ENCODE measurements around the gene GLI3. TPM values are rescaled to one million over a fixed set of nuclear protein-coding genes. Genes with fewer than 3 reads are reported as not detected.

Gene GLI3
- total RNA-seq, 5 donors from 2014 or later (not counting 1 experiment from before 2014, with no cell fraction given), result 0.10 to 0.79 (median 0.32) TPM; not detected in 1

DNA sequence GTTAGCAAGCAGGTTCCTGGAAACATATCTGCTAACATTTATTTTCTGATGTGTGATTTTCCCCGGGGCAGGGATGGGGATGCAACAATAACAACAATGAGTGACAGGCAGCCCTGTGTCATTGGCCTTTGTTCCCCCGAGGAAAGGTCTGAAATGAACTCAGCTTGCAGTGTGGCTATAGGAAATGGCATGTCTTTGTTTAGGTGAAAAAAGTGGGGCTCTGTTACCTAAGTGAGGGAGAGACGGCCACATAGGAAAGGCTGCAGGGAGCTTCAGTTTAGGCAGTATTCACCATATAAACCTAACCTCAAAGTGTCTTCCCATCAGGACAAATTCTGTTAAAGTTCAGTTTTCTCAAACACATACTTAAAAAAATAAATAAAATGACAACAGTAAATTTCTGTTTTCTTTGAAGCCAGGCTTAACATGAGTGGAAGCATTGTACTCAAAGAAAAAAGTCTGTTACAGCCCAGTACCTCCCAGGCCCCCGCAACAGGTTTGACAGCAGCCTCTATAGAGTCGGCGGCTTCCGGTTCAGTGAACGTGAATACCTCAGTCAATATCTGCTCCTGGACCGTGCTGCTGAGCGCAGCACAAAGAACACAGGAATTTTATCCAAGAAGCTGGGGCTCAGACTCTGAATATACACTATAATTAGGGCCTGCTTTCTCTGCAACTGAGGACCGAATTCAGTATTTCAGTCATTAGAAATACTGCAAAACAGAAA lies 168.3 kb downstream of the GLI3 start:
- no peaks in the 10 kb centered on the region for H3K4me1 ChIP-seq (ENCODE audit: control insufficient read depth in 1 of 2, extremely low read depth in 1 of 2, insufficient read depth in 2 of 2, low read length in 2 of 2)
- Mint-ChIP-seq H3K9me3 (no peaks in the 10 kb centered on the region), H3K36me3 (no peaks in the 10 kb centered on the region), H3K4me1 (no peaks in the 10 kb centered on the region), H3K27ac (no peak overlapping the region), H3K4me3 (no peak overlapping the region), H3K27me3 (peaks cover 0 to 2% of the 10 kb centered on the region in 2 donors)
- no peak for DNase-seq
- no peaks in the 10 kb centered on the region for H3K36me3 ChIP-seq (ENCODE audit: control insufficient read depth in 2 of 2, extremely low read depth in 1 of 2, insufficient read depth in 1 of 2, low read length in 1 of 2)
- no peak overlapping the region for H3K4me3 ChIP-seq (ENCODE audit: control insufficient read depth in 1 of 2, extremely low read depth in 1 of 2, low read length in 1 of 2)
- peaks cover 0 to 3% of the 10 kb centered on the region in 2 experiments for H3K27me3 ChIP-seq (replicated peaks in 1 of 2; ENCODE audit: control insufficient read depth in 2 of 2, extremely low read depth in 1 of 2, insufficient read depth in 2 of 2, low read length in 1 of 2)
- CTCF ChIA-PET, result no interaction called here
- WGBS (ENCODE audit: insufficient coverage), result 75% methylated on average over 8 of the region's 11 CpGs
- ATAC-seq (replicated peaks in 1 of 4), result no peak
- no peaks in the 10 kb centered on the region for H3K9me3 ChIP-seq
- no peak overlapping the region for H3K27ac ChIP-seq (ENCODE audit: low read length)
- POLR2A ChIA-PET, result no interaction called here

DNA sequence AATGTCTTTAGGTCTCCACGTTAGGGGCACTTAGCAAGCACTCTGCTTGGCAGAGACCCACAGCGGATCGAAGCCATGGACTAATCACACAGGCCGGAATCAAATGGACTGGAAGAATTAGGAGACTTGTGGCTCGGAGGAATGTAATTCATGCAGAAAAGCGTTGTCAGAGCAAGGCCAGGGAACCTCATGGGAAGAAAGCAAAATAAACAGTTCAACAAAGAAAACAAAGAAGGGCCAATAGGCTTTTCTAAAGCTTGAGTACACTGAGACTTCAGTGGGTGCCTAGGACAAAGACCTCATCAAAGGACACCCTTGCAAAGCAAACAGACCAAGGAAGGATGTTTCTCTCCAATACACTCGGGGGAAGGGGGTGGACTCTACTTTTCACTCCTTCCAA lies 171.1 kb downstream of the GLI3 start:
- no peaks in the 10 kb centered on the region for H3K4me1 Mint-ChIP-seq
- 85% methylated on average over 5 of the region's 7 CpGs for WGBS (ENCODE audit: insufficient coverage)
- no peak overlapping the region for H3K27ac Mint-ChIP-seq
- ChIA-PET POLR2A (no interaction called here), CTCF (no interaction called here)
- no peaks in the 10 kb centered on the region for H3K9me3 ChIP-seq
- ATAC-seq (replicated peaks in 1 of 4), result no peak
- peaks cover 0 to 2% of the 10 kb centered on the region in 2 donors for H3K27me3 Mint-ChIP-seq
- H3K4me3 ChIP-seq (ENCODE audit: control insufficient read depth in 1 of 2, extremely low read depth in 1 of 2, low read length in 1 of 2), result no peak overlapping the region
- no peak overlapping the region for H3K4me3 Mint-ChIP-seq
- no peaks in the 10 kb centered on the region for H3K4me1 ChIP-seq (ENCODE audit: control insufficient read depth in 1 of 2, extremely low read depth in 1 of 2, insufficient read depth in 2 of 2, low read length in 2 of 2)
- no peaks in the 10 kb centered on the region for H3K9me3 Mint-ChIP-seq
- H3K27ac ChIP-seq (ENCODE audit: low read length), result no peak overlapping the region
- H3K27me3 ChIP-seq (replicated peaks in 1 of 2; ENCODE audit: control insufficient read depth in 2 of 2, extremely low read depth in 1 of 2, insufficient read depth in 2 of 2, low read length in 1 of 2), result peaks cover 0 to 3% of the 10 kb centered on the region in 2 experiments
- DNase-seq, result no peak
- no peaks in the 10 kb centered on the region for H3K36me3 ChIP-seq (ENCODE audit: control insufficient read depth in 2 of 2, extremely low read depth in 1 of 2, insufficient read depth in 1 of 2, low read length in 1 of 2)
- H3K36me3 Mint-ChIP-seq, result no peaks in the 10 kb centered on the region

DNA sequence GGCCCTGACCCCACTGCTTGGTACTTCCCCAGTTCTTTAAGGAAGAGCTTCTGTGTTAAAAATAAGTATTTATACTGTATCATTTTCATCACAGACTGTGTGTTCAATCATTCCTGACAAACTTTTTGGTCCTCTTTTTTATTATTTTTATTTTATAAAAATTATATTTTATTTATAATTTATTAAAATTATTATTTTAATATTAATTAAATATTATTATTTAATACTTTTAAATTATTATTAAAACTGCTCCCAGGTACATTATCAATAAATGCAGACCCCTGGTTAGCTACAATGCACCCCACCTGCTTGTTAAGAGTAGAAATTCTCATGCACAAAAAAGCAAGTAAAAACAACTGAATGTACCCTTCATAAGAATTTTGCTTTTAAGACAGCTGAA lies 172.0 kb downstream of the GLI3 start:
- ChIA-PET CTCF (no interaction called here), POLR2A (no interaction called here)
- H3K4me3 Mint-ChIP-seq, result no peak overlapping the region
- DNase-seq (no peak), ATAC-seq (replicated peaks in 1 of 4) (no peak)
- H3K27me3 Mint-ChIP-seq, result peaks cover 0 to 2% of the 10 kb centered on the region in 2 donors
- H3K9me3 ChIP-seq, result no peaks in the 10 kb centered on the region
- no peaks in the 10 kb centered on the region for H3K4me1 ChIP-seq (ENCODE audit: control insufficient read depth in 1 of 2, extremely low read depth in 1 of 2, insufficient read depth in 2 of 2, low read length in 2 of 2)
- no peaks in the 10 kb centered on the region for H3K4me1 Mint-ChIP-seq
- no peaks in the 10 kb centered on the region for H3K9me3 Mint-ChIP-seq
- H3K36me3 Mint-ChIP-seq, result no peaks in the 10 kb centered on the region
- H3K27ac Mint-ChIP-seq, result no peak overlapping the region
- peaks cover 0 to 3% of the 10 kb centered on the region in 2 experiments for H3K27me3 ChIP-seq (replicated peaks in 1 of 2; ENCODE audit: control insufficient read depth in 2 of 2, extremely low read depth in 1 of 2, insufficient read depth in 2 of 2, low read length in 1 of 2)
- no peaks in the 10 kb centered on the region for H3K36me3 ChIP-seq (ENCODE audit: control insufficient read depth in 2 of 2, extremely low read depth in 1 of 2, insufficient read depth in 1 of 2, low read length in 1 of 2)
- no peak overlapping the region for H3K27ac ChIP-seq (ENCODE audit: low read length)
- no peak overlapping the region for H3K4me3 ChIP-seq (ENCODE audit: control insufficient read depth in 1 of 2, extremely low read depth in 1 of 2, low read length in 1 of 2)

DNA sequence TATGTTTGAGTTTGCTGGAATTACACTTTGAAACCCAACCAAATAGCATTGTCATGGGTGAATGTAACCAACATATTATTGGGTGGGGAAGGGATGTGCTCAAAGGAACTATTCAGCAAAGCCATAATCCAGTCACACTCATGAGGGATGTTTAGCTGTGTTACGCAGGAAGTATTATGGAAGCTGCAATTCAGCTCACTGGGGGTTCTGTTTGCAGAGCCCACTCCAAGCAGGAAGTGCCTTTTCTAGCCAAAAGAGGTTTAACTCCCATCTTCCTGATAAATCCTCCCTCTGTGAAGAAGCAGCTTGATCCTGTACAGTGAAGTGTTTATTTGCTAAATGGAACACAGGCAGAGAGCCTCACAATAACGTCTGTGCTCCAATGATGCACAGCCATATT lies 172.5 kb downstream of the GLI3 start:
- Mint-ChIP-seq H3K4me3 (no peak overlapping the region), H3K27me3 (peaks cover 0 to 2% of the 10 kb centered on the region in 2 donors), H3K27ac (no peak overlapping the region), H3K36me3 (no peaks in the 10 kb centered on the region), H3K9me3 (no peaks in the 10 kb centered on the region), H3K4me1 (no peaks in the 10 kb centered on the region)
- Histone ChIP-seq H3K27ac (ENCODE audit: low read length) (no peak overlapping the region), H3K4me3 (ENCODE audit: control insufficient read depth in 1 of 2, extremely low read depth in 1 of 2, low read length in 1 of 2) (no peak overlapping the region), H3K4me1 (ENCODE audit: control insufficient read depth in 1 of 2, extremely low read depth in 1 of 2, insufficient read depth in 2 of 2, low read length in 2 of 2) (no peaks in the 10 kb centered on the region), H3K27me3 (replicated peaks in 1 of 2; ENCODE audit: control insufficient read depth in 2 of 2, extremely low read depth in 1 of 2, insufficient read depth in 2 of 2, low read length in 1 of 2) (peaks cover 0 to 3% of the 10 kb centered on the region in 2 experiments), H3K36me3 (ENCODE audit: control insufficient read depth in 2 of 2, extremely low read depth in 1 of 2, insufficient read depth in 1 of 2, low read length in 1 of 2) (no peaks in the 10 kb centered on the region), H3K9me3 (no peaks in the 10 kb centered on the region)
- no peak for ATAC-seq (replicated peaks in 1 of 4)
- CTCF ChIA-PET, result no interaction called here
- POLR2A ChIA-PET, result interaction anchor here in 1 of 2 donors (0.6 kb wide), 1 partner anchor 1388 kb away, joined by 4 read pairs; no protein-coding TSS in a partner anchor
- 100% methylated on average over 1 of the region's 2 CpGs for WGBS (ENCODE audit: insufficient coverage)
- DNase-seq, result no peak

DNA sequence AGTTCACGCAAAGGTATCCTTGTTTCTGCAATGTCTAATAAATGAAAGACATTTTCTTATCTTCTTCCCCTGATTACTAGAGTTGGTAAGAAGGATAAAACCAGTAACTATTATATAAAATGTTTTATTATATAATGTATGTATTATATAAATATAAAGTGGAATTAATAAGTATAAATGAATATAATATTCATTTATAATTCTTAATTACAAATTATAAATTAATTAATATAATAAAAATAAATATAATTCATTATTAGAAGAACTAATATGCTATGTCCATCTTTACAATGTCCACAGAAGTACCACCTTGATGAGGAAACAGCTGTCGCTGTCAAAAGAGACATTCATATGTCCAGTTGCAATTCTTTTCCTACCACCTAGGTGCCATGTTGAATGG lies 177.7 kb downstream of the GLI3 start:
- Mint-ChIP-seq H3K36me3 (no peaks in the 10 kb centered on the region), H3K27ac (no peak overlapping the region), H3K27me3 (peaks cover 0 to 5% of the 10 kb centered on the region in 2 donors), H3K4me3 (no peak overlapping the region), H3K4me1 (no peaks in the 10 kb centered on the region), H3K9me3 (no peaks in the 10 kb centered on the region)
- ChIA-PET CTCF (no interaction called here), POLR2A (no interaction called here)
- H3K27ac ChIP-seq (ENCODE audit: low read length), result no peak overlapping the region
- no peaks in the 10 kb centered on the region for H3K36me3 ChIP-seq (ENCODE audit: control insufficient read depth in 2 of 2, extremely low read depth in 1 of 2, insufficient read depth in 1 of 2, low read length in 1 of 2)
- WGBS (ENCODE audit: insufficient coverage), result no CpG with 5 or more reads among the region's 2 CpGs
- DNase-seq (no peak), ATAC-seq (replicated peaks in 1 of 4) (no peak)
- no peaks in the 10 kb centered on the region for H3K27me3 ChIP-seq (replicated peaks in 1 of 2; ENCODE audit: control insufficient read depth in 2 of 2, extremely low read depth in 1 of 2, insufficient read depth in 2 of 2, low read length in 1 of 2)
- no peaks in the 10 kb centered on the region for H3K4me1 ChIP-seq (ENCODE audit: control insufficient read depth in 1 of 2, extremely low read depth in 1 of 2, insufficient read depth in 2 of 2, low read length in 2 of 2)
- H3K9me3 ChIP-seq, result no peaks in the 10 kb centered on the region
- H3K4me3 ChIP-seq (ENCODE audit: control insufficient read depth in 1 of 2, extremely low read depth in 1 of 2, low read length in 1 of 2), result no peak overlapping the region

DNA sequence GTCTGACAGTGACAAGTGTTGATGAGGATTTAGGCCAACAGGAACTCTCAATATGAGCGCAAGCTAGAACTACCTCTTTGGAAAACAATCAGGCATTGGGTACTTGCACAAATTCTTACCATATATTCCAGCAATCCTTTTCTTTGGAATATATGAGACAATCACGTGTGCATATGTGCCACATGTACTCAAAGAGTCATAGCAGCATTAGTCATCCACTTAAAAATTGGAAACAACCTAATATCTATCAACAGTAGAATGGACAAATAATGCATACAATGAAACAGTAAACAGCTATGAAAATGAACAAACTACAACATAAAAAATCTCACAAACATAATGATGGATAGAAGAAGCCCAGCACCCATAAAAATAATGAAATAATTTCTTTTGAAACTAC lies 179.7 kb downstream of the GLI3 start:
- no peak overlapping the region for H3K4me3 ChIP-seq (ENCODE audit: control insufficient read depth in 1 of 2, extremely low read depth in 1 of 2, low read length in 1 of 2)
- ATAC-seq (replicated peaks in 1 of 4) (no peak), DNase-seq (no peak)
- Mint-ChIP-seq H3K27me3 (peaks cover 0 to 5% of the 10 kb centered on the region in 2 donors), H3K4me3 (no peak overlapping the region), H3K9me3 (no peaks in the 10 kb centered on the region), H3K36me3 (no peaks in the 10 kb centered on the region), H3K4me1 (no peaks in the 10 kb centered on the region), H3K27ac (no peak overlapping the region)
- H3K27ac ChIP-seq (ENCODE audit: low read length), result no peak overlapping the region
- H3K9me3 ChIP-seq, result no peaks in the 10 kb centered on the region
- ChIA-PET POLR2A (no interaction called here), CTCF (no interaction called here)
- no peaks in the 10 kb centered on the region for H3K27me3 ChIP-seq (replicated peaks in 1 of 2; ENCODE audit: control insufficient read depth in 2 of 2, extremely low read depth in 1 of 2, insufficient read depth in 2 of 2, low read length in 1 of 2)
- no peaks in the 10 kb centered on the region for H3K4me1 ChIP-seq (ENCODE audit: control insufficient read depth in 1 of 2, extremely low read depth in 1 of 2, insufficient read depth in 2 of 2, low read length in 2 of 2)
- 100% methylated on average over 1 of the region's 2 CpGs for WGBS (ENCODE audit: insufficient coverage)
- H3K36me3 ChIP-seq (ENCODE audit: control insufficient read depth in 2 of 2, extremely low read depth in 1 of 2, insufficient read depth in 1 of 2, low read length in 1 of 2), result no peaks in the 10 kb centered on the region

DNA sequence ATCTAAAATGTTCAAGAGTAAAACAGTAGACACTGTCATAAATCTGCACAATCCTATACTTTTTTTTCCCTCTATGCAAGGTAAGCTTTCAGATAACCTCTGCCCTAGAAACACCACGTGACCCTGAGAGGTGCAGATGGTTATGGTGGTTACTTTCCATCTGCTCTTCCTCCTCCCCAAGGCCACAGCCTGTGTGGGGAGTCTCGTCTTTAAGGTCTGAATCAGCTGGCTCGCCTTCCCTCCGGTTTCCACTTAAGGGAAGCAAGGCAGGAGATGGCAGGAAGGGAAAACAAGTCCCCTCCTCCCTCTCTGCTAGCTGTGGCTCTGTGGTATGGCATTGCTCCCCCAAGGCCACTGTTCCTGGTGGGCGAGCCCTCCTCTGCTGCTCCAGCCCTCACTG lies 181.8 kb downstream of the GLI3 start:
- no peaks in the 10 kb centered on the region for H3K4me1 Mint-ChIP-seq
- ATAC-seq (replicated peaks in 1 of 4) (no peak), DNase-seq (no peak)
- H3K9me3 Mint-ChIP-seq, result no peaks in the 10 kb centered on the region
- Histone ChIP-seq H3K4me3 (ENCODE audit: control insufficient read depth in 1 of 2, extremely low read depth in 1 of 2, low read length in 1 of 2) (no peak overlapping the region), H3K9me3 (no peaks in the 10 kb centered on the region), H3K27me3 (replicated peaks in 1 of 2; ENCODE audit: control insufficient read depth in 2 of 2, extremely low read depth in 1 of 2, insufficient read depth in 2 of 2, low read length in 1 of 2) (no peaks in the 10 kb centered on the region), H3K36me3 (ENCODE audit: control insufficient read depth in 2 of 2, extremely low read depth in 1 of 2, insufficient read depth in 1 of 2, low read length in 1 of 2) (no peaks in the 10 kb centered on the region), H3K27ac (ENCODE audit: low read length) (no peak overlapping the region), H3K4me1 (ENCODE audit: control insufficient read depth in 1 of 2, extremely low read depth in 1 of 2, insufficient read depth in 2 of 2, low read length in 2 of 2) (no peaks in the 10 kb centered on the region)
- no peaks in the 10 kb centered on the region for H3K36me3 Mint-ChIP-seq
- H3K27ac Mint-ChIP-seq, result no peak overlapping the region
- CTCF ChIA-PET, result no interaction called here
- POLR2A ChIA-PET, result no interaction called here
- 56% methylated on average over 1 of the region's 5 CpGs for WGBS (ENCODE audit: insufficient coverage)
- H3K4me3 Mint-ChIP-seq, result no peak overlapping the region
- peaks cover 0 to 5% of the 10 kb centered on the region in 2 donors for H3K27me3 Mint-ChIP-seq

All from T-cell (primary cell).